ENCODE measurements around the gene RIT2.

Gene RIT2

GRCh38 chr18:43010611-43011010 lies 104.9 kb downstream of the RIT2 start:
- Mint-ChIP-seq H3K4me3 (no peak overlapping the region), H3K36me3 (no peaks in the 10 kb centered on the region), H3K9me3 (peaks cover 3% of the 10 kb centered on the region), H3K27ac (no peak overlapping the region), H3K4me1 (no peaks in the 10 kb centered on the region), H3K27me3 (no peaks in the 10 kb centered on the region)
- DNase-seq: no peak
- CTCF ChIA-PET: no interaction called here

- H3K36me3 Mint-ChIP-seq: no peaks in the 10 kb centered on the region
- no peak for DNase-seq
- peaks cover 4% of the 10 kb centered on the region for H3K9me3 Mint-ChIP-seq
- no peak overlapping the region for H3K4me3 Mint-ChIP-seq
- no peaks in the 10 kb centered on the region for H3K27me3 Mint-ChIP-seq
- no peaks in the 10 kb centered on the region for H3K4me1 Mint-ChIP-seq
- H3K27ac Mint-ChIP-seq: no peak overlapping the region
- CTCF ChIA-PET: no interaction called here
These were observed 105.8 kb downstream of the RIT2 start for GRCh38 chr18:43009674-43010073.

GRCh38 chr18:43007365-43007764 lies 108.1 kb downstream of the RIT2 start:
- no peak for DNase-seq
- H3K27ac Mint-ChIP-seq: no peak overlapping the region
- CTCF ChIA-PET: no interaction called here
- no peaks in the 10 kb centered on the region for H3K4me1 Mint-ChIP-seq
- no peak overlapping the region for H3K4me3 Mint-ChIP-seq
- H3K9me3 Mint-ChIP-seq: peaks cover 6% of the 10 kb centered on the region
- no peaks in the 10 kb centered on the region for H3K27me3 Mint-ChIP-seq
- no peaks in the 10 kb centered on the region for H3K36me3 Mint-ChIP-seq

- H3K27ac Mint-ChIP-seq: no peak overlapping the region
- CTCF ChIA-PET: no interaction called here
- no peak for DNase-seq
- no peaks in the 10 kb centered on the region for H3K27me3 Mint-ChIP-seq
- H3K4me3 Mint-ChIP-seq: no peak overlapping the region
- H3K4me1 Mint-ChIP-seq: no peaks in the 10 kb centered on the region
- no peaks in the 10 kb centered on the region for H3K36me3 Mint-ChIP-seq
- H3K9me3 Mint-ChIP-seq: peaks cover 5% of the 10 kb centered on the region
These were observed 111.1 kb downstream of the RIT2 start for GRCh38 chr18:43004421-43004820.

GRCh38 chr18:43001821-43002220 lies 113.7 kb downstream of the RIT2 start:
- no peaks in the 10 kb centered on the region for H3K36me3 Mint-ChIP-seq
- peaks cover 7% of the 10 kb centered on the region for H3K9me3 Mint-ChIP-seq
- H3K27me3 Mint-ChIP-seq: no peaks in the 10 kb centered on the region
- CTCF ChIA-PET: no interaction called here
- DNase-seq: no peak
- H3K4me3 Mint-ChIP-seq: no peak overlapping the region
- no peak overlapping the region for H3K27ac Mint-ChIP-seq
- no peaks in the 10 kb centered on the region for H3K4me1 Mint-ChIP-seq

GRCh38 chr18:42996824-42997223 lies 118.7 kb downstream of the RIT2 start:
- Mint-ChIP-seq H3K4me1 (no peaks in the 10 kb centered on the region), H3K27ac (no peak overlapping the region), H3K4me3 (no peak overlapping the region), H3K36me3 (no peaks in the 10 kb centered on the region), H3K27me3 (no peaks in the 10 kb centered on the region), H3K9me3 (peaks cover 13% of the 10 kb centered on the region)
- CTCF ChIA-PET: no interaction called here
- DNase-seq: no peak

GRCh38 chr18:42980426-42980825 lies 135.1 kb downstream of the RIT2 start:
- Mint-ChIP-seq H3K27ac (no peak overlapping the region), H3K4me3 (no peak overlapping the region), H3K4me1 (no peaks in the 10 kb centered on the region), H3K36me3 (no peaks in the 10 kb centered on the region), H3K27me3 (no peaks in the 10 kb centered on the region), H3K9me3 (peaks cover 5% of the 10 kb centered on the region)
- no peak for DNase-seq
- CTCF ChIA-PET: no interaction called here

- no peak overlapping the region for H3K27ac Mint-ChIP-seq
- DNase-seq: no peak
- H3K9me3 Mint-ChIP-seq: peaks cover 9% of the 10 kb centered on the region
- H3K27me3 Mint-ChIP-seq: no peaks in the 10 kb centered on the region
- CTCF ChIA-PET: no interaction called here
- no peaks in the 10 kb centered on the region for H3K4me1 Mint-ChIP-seq
- H3K36me3 Mint-ChIP-seq: no peaks in the 10 kb centered on the region
- no peak overlapping the region for H3K4me3 Mint-ChIP-seq
These were observed 137.4 kb downstream of the RIT2 start for GRCh38 chr18:42977982-42978637.

GRCh38 chr18:42976869-42977590 lies 138.5 kb downstream of the RIT2 start:
- DNase-seq: no peak
- Mint-ChIP-seq H3K36me3 (no peaks in the 10 kb centered on the region), H3K4me1 (no peaks in the 10 kb centered on the region), H3K27ac (no peak overlapping the region), H3K9me3 (peaks cover 7% of the 10 kb centered on the region), H3K4me3 (no peak overlapping the region), H3K27me3 (no peaks in the 10 kb centered on the region)
- CTCF ChIA-PET: no interaction called here

- no peak overlapping the region for H3K4me3 Mint-ChIP-seq
- no peak for DNase-seq
- CTCF ChIA-PET: no interaction called here
- H3K36me3 Mint-ChIP-seq: no peaks in the 10 kb centered on the region
- no peak overlapping the region for H3K27ac Mint-ChIP-seq
- no peaks in the 10 kb centered on the region for H3K27me3 Mint-ChIP-seq
- no peaks in the 10 kb centered on the region for H3K9me3 Mint-ChIP-seq
- no peaks in the 10 kb centered on the region for H3K4me1 Mint-ChIP-seq
These were observed 146.1 kb downstream of the RIT2 start for GRCh38 chr18:42969366-42969765.

GRCh38 chr18:42961298-42961697 lies 154.2 kb downstream of the RIT2 start:
- no peaks in the 10 kb centered on the region for H3K4me1 Mint-ChIP-seq
- H3K4me3 Mint-ChIP-seq: no peak overlapping the region
- peaks cover 2% of the 10 kb centered on the region for H3K9me3 Mint-ChIP-seq
- no peaks in the 10 kb centered on the region for H3K36me3 Mint-ChIP-seq
- CTCF ChIA-PET: no interaction called here
- no peaks in the 10 kb centered on the region for H3K27me3 Mint-ChIP-seq
- DNase-seq: no peak
- H3K27ac Mint-ChIP-seq: no peak overlapping the region

GRCh38 chr18:42959528-42959927 lies 156.0 kb downstream of the RIT2 start:
- Mint-ChIP-seq H3K27ac (no peak overlapping the region), H3K9me3 (peaks cover 2% of the 10 kb centered on the region), H3K4me1 (no peaks in the 10 kb centered on the region), H3K4me3 (no peak overlapping the region), H3K27me3 (no peaks in the 10 kb centered on the region), H3K36me3 (no peaks in the 10 kb centered on the region)
- DNase-seq: no peak
- CTCF ChIA-PET: no interaction called here

- Mint-ChIP-seq H3K27ac (no peak overlapping the region), H3K9me3 (peaks cover 2% of the 10 kb centered on the region), H3K36me3 (no peaks in the 10 kb centered on the region), H3K27me3 (no peaks in the 10 kb centered on the region), H3K4me1 (no peaks in the 10 kb centered on the region), H3K4me3 (no peak overlapping the region)
- CTCF ChIA-PET: interaction anchor here (0.6 kb wide), 1 partner anchor 122 kb away, joined by 3 read pairs; no protein-coding TSS in a partner anchor
- DNase-seq: no peak
These were observed 157.1 kb downstream of the RIT2 start for GRCh38 chr18:42958353-42958752.

GRCh38 chr18:42956287-42956686 lies 159.2 kb downstream of the RIT2 start:
- no peaks in the 10 kb centered on the region for H3K4me1 Mint-ChIP-seq
- H3K27me3 Mint-ChIP-seq: no peaks in the 10 kb centered on the region
- CTCF ChIA-PET: no interaction called here
- no peak for DNase-seq
- peaks cover 2% of the 10 kb centered on the region for H3K9me3 Mint-ChIP-seq
- no peaks in the 10 kb centered on the region for H3K36me3 Mint-ChIP-seq
- no peak overlapping the region for H3K27ac Mint-ChIP-seq
- no peak overlapping the region for H3K4me3 Mint-ChIP-seq

- H3K4me1 Mint-ChIP-seq: no peaks in the 10 kb centered on the region
- H3K4me3 Mint-ChIP-seq: no peak overlapping the region
- no peak for DNase-seq
- CTCF ChIA-PET: no interaction called here
- H3K27ac Mint-ChIP-seq: no peak overlapping the region
- no peaks in the 10 kb centered on the region for H3K27me3 Mint-ChIP-seq
- no peaks in the 10 kb centered on the region for H3K36me3 Mint-ChIP-seq
- H3K9me3 Mint-ChIP-seq: peaks cover 4% of the 10 kb centered on the region
These were observed 160.6 kb downstream of the RIT2 start for GRCh38 chr18:42954887-42955286.

Measured in activated naive CD4-positive, alpha-beta T cell treated with anti-CD3 and anti-CD28 coated beads, Interleukin-2, amount 10 ng/mL, durations not matched to agents 7 days and 5 days (primary cell).